Loucy (cell line): ENCODE results near the gene TLX2.
"Not testable (repeated sequence)": the region's sequence is repeated elsewhere in the genome, so short reads cannot be mapped to it uniquely, and the experiment has no call there.

Experiments
- H2AFZ ChIP-seq: fragments of 200-600 bp; sonication (generic); 2 replicates; pipeline ENCODE4 v1.6.0; 2016; ENCODE audit warnings: antibody characterized with exemption, mild to moderate bottlenecking, low read length, moderate library complexity
- H3F3A ChIP-seq: fragments of 200-600 bp; 2 replicates; pipeline ENCODE4 v1.6.0; 2016; ENCODE audit warnings: antibody characterized with exemption, low read depth, mild to moderate bottlenecking
- H3K27me3 ChIP-seq: fragments of 200-600 bp; sonication (generic); 2 replicates; pipeline ENCODE4 v1.6.1; 2014; ENCODE audit warnings: low read length, mild to moderate bottlenecking; ENCODE audit not compliant: insufficient read depth, poor library complexity, severe bottlenecking
- H3K36me3 ChIP-seq: fragments of 200-600 bp; sonication (generic); 2 replicates; pipeline ENCODE4 v1.6.1; 2016; ENCODE audit warnings: low read length; ENCODE audit not compliant: insufficient read depth
- H3K4me1 ChIP-seq: fragments of 200-600 bp; sonication (generic); 2 replicates; pipeline ENCODE4 v1.5.1; 2014; ENCODE audit warnings: low read length, mild to moderate bottlenecking; ENCODE audit not compliant: insufficient read depth, poor library complexity, severe bottlenecking
- H3K4me2 ChIP-seq: fragments of 200-600 bp; sonication (generic); 2 replicates; pipeline ENCODE4 v1.6.0; 2014; ENCODE audit warnings: antibody characterized with exemption, low read length, low read depth, mild to moderate bottlenecking; ENCODE audit not compliant: poor library complexity, severe bottlenecking
- H3K4me3 ChIP-seq: fragments of 200-600 bp; sonication (generic); 2 replicates; pipeline ENCODE4 v1.5.1; 2014; ENCODE audit warnings: low read length, mild to moderate bottlenecking, mixed read lengths; ENCODE audit not compliant: poor library complexity, severe bottlenecking
- H3K79me2 ChIP-seq: fragments of 200-600 bp; sonication (generic); 2 replicates; pipeline ENCODE4 v1.6.1; 2014; ENCODE audit warnings: low read length; ENCODE audit not compliant: insufficient read depth
- H3K9ac ChIP-seq: fragments of 200-600 bp; sonication (generic); 2 replicates; pipeline ENCODE4 v1.6.0; 2014; ENCODE audit warnings: mild to moderate bottlenecking, low read depth, low read length, moderate library complexity; ENCODE audit not compliant: poor library complexity, severe bottlenecking
- H3K9me2 ChIP-seq: fragments of 200-600 bp; sonication (generic); replicated peaks from 2 replicates; pipeline ENCODE4 v1.6.1; 2016; ENCODE audit warnings: low read depth, low read length, mixed read lengths
- H3K9me3 ChIP-seq: fragments of 200-600 bp; sonication (generic); 2 replicates; pipeline ENCODE4 v1.6.1; 2014; ENCODE audit warnings: mild to moderate bottlenecking, antibody characterized with exemption, low read length, low read depth; ENCODE audit not compliant: insufficient read depth
- H4K20me1 ChIP-seq: fragments of 200-600 bp; sonication (generic); 2 replicates; pipeline ENCODE4 v1.6.0; 2014; ENCODE audit warnings: antibody characterized with exemption, low read length, mild to moderate bottlenecking; ENCODE audit not compliant: insufficient read depth, poor library complexity, severe bottlenecking
- CTCF ChIP-seq: fragments of 200-600 bp; sonication (generic); conservative IDR thresholded peaks from 2 replicates; pipeline ENCODE4 v1.5.1; 2014; ENCODE audit warnings: mild to moderate bottlenecking, antibody characterized with exemption, low read length
- EZH2phosphoT487 ChIP-seq: fragments of 200-600 bp; IDR thresholded peaks from 2 replicates; pipeline ENCODE4 v1.6.1; 2018; ENCODE audit warnings: antibody characterized with exemption, mild to moderate bottlenecking, moderate library complexity, borderline replicate concordance

Gene TLX2

GRCh38 chr2:74514368-74515270, at the start of gene TLX2:
Gene TLX2, plus strand, starts transcription at chr2:74514450. Its CDS starts 357 bp downstream, at chr2:74514807.
- H3K27me3 ChIP-seq, result peaks cover 14% of the 10 kb centered on the region
- H2AFZ ChIP-seq, result peak within 1 kb of the TSS; percentile 43; the same call in 1 of the 2 replicates
- H3K4me3 ChIP-seq, result peak within 1 kb of the TSS; percentile 53
- no peaks in the 10 kb centered on the region for H3K9me3 ChIP-seq
- H3K4me2 ChIP-seq, result peak within 1 kb of the TSS; percentile 54
- no peaks in the 10 kb centered on the region for H4K20me1 ChIP-seq
- H3K9ac ChIP-seq, result peak within 1 kb of the TSS; percentile 8
- TF ChIP-seq EZH2phosphoT487 (no peak), CTCF (no peak)
- no peaks in the 10 kb centered on the region for H3K79me2 ChIP-seq
- no peaks in the 10 kb centered on the region for H3K36me3 ChIP-seq
- no peaks in the 10 kb centered on the region for H3K9me2 ChIP-seq
- peaks cover 5% of the 10 kb centered on the region for H3K4me1 ChIP-seq
- no peaks in the 10 kb centered on the region for H3F3A ChIP-seq

GRCh38 chr2:74470742-74471141, 43.5 kb upstream of the TLX2 start:
- H4K20me1 ChIP-seq, H3K4me3 ChIP-seq, H2AFZ ChIP-seq, H3K9ac ChIP-seq, H3K9me3 ChIP-seq, H3F3A ChIP-seq, H3K4me2 ChIP-seq, H3K27me3 ChIP-seq, H3K9me2 ChIP-seq, H3K36me3 ChIP-seq: not testable (repeated sequence)
- H3K79me2 ChIP-seq, result peaks cover 14% of the 10 kb centered on the region; the same call in 1 of the 2 replicates
- peaks cover 16% of the 10 kb centered on the region for H3K4me1 ChIP-seq

GRCh38 chr2:74471332-74472065, 42.8 kb upstream of the TLX2 start:
- Histone ChIP-seq H3K27me3 (no peaks in the 10 kb centered on the region), H2AFZ (no peak overlapping the region), H3K9ac (peak overlapping the region; percentile 86), H3K9me2 (no peaks in the 10 kb centered on the region), H3K79me2 (peaks cover 14% of the 10 kb centered on the region; the same call in 1 of the 2 replicates), H4K20me1 (no peaks in the 10 kb centered on the region), H3K9me3 (no peaks in the 10 kb centered on the region), H3K36me3 (peaks cover 6% of the 10 kb centered on the region; the same call in 1 of the 2 replicates), H3K4me3 (peak overlapping the region; percentile 86), H3F3A (peaks cover 5% of the 10 kb centered on the region; the same call in 1 of the 2 replicates), H3K4me1 (peaks cover 16% of the 10 kb centered on the region), H3K4me2 (peak overlapping the region; percentile 92)
- TF ChIP-seq EZH2phosphoT487, result no peak
- no peak for TF ChIP-seq CTCF
